ENCODE data around the gene METTL23. TPM values are rescaled to one million over a fixed set of nuclear protein-coding genes. Genes with fewer than 3 reads are reported as not detected.

The METTL23 gene
- total and polyA plus RNA-seq, 12 donors, result 18.0 to 41.8 (median 24.7) TPM

GRCh38 chr17:76716146-76716838 is 10.3 kb upstream of the METTL23 start:
- ATAC-seq (peak in 7 of 8 donors; percentile 37 to 89 (median 56)), DNase-seq (no peak)
- 31 to 36% methylated on average over 13 of the region's 13 CpGs for WGBS, 2 donors
- no peaks in the 10 kb centered on the region for H3K27me3 ChIP-seq
- H3K4me1 ChIP-seq, result peaks cover 19 to 69% (median 55%) of the 10 kb centered on the region in 9 donors
- H3K4me3 ChIP-seq, result peak overlapping the region in 1 of 10 donors; percentile 17
- H3K36me3 ChIP-seq, result peaks cover 0 to 87% (median 49%) of the 10 kb centered on the region in 9 donors
- intact Hi-C loops (cut with DNase I), result loop anchor here in 2 of 10 donors (5.0 to 10.0 kb wide), 2 partner anchors 34 to 161 kb away; no protein-coding TSS in a partner anchor
- TF ChIP-seq CTCF (IDR thresholded peaks at IDR 0.05), result no peak
- no peaks in the 10 kb centered on the region for H3K9me3 ChIP-seq
- H3K27ac ChIP-seq, result peak overlapping the region in 9 of 10 donors; percentile 35 to 87 (median 66)

DNA sequence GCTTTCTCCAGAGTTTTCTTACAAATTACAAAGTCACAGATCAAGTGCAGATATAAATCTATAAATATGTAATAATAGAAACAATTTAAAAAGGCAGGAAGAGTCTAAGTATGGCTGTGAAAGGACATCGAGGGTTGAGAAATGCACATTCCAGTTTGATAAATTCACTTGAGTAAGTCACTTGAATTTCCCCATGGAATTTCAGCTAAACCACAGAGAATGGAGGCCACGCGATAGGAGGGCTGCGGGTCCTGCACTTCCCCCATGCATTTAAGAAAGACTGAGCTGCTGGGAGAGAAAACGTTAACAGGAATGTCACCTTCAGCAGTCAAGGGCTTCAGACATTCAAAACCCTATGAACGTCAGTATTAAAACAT is 9.8 kb upstream of the METTL23 start:
- WGBS, 2 donors, result 48 to 49% methylated on average over 6 of the region's 6 CpGs
- peak overlapping the region in 9 of 10 donors; percentile 35 to 87 (median 66) for H3K27ac ChIP-seq
- peaks cover 0 to 92% (median 54%) of the 10 kb centered on the region in 9 donors for H3K36me3 ChIP-seq
- no peak for TF ChIP-seq CTCF (IDR thresholded peaks at IDR 0.05)
- H3K4me3 ChIP-seq, result peak overlapping the region in 1 of 10 donors; percentile 17
- no peaks in the 10 kb centered on the region for H3K9me3 ChIP-seq
- H3K27me3 ChIP-seq, result no peaks in the 10 kb centered on the region
- no peak for ATAC-seq
- intact Hi-C loops (cut with DNase I), result loop anchor here in 2 of 10 donors (5.0 to 10.0 kb wide), 2 partner anchors 35 to 162 kb away; no protein-coding TSS in a partner anchor
- H3K4me1 ChIP-seq, result peaks cover 17 to 69% (median 55%) of the 10 kb centered on the region in 9 donors
- no peak for DNase-seq

DNA sequence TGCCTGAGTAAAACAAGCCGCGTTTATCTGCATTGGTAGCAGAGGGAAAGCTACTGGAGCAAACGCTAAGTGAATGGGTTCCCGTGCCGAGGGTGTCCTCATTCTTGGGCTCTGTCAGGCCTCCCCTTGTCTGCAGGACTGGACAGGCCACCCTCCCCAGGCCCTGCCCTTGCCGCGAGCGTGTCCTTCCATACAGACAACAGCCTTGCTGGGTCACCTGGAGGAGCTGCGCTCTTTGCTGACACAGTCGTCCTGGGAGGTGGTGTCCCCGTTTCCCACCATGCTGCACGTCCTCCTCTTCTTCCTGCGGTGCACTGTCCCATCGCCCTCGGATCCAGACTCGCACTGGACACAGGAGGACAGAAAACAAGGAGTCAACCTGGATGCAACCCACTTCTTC is 8.1 kb upstream of the METTL23 start:
- H3K36me3 ChIP-seq, result peaks cover 0 to 97% (median 68%) of the 10 kb centered on the region in 9 donors
- DNase-seq (no peak), ATAC-seq (no peak)
- H3K27me3 ChIP-seq, result no peaks in the 10 kb centered on the region
- no peak overlapping the region for H3K4me3 ChIP-seq
- no peak for TF ChIP-seq CTCF (IDR thresholded peaks at IDR 0.05)
- no peak overlapping the region for H3K27ac ChIP-seq
- H3K9me3 ChIP-seq, result no peaks in the 10 kb centered on the region
- intact Hi-C loops (cut with DNase I), result loop anchor here in 2 of 10 donors (5.0 to 10.0 kb wide), 2 partner anchors 36 to 164 kb away; no protein-coding TSS in a partner anchor
- peaks cover 17 to 73% (median 61%) of the 10 kb centered on the region in 9 donors for H3K4me1 ChIP-seq
- WGBS, 2 donors, result 87 to 89% methylated on average over 16 of the region's 16 CpGs

DNA sequence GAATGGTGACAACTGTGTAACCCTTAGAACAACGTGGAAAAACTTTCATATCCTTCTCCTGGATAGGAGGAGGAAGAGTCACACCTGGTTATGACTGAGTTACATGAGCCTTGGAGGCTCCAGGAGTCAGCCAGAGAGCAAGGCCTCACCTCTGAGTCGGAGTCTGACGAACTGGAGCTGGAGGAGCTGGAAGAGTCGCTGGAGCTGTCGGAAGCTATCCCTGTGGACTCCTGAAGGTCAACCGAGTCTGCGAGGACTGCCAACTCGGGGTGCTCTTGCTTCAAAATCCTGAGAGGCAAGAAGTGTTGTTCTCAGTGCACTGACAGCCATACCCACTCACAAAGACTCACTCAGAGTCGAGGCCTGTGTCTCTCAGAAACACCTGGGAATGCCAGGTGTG is 6.4 kb upstream of the METTL23 start:
- no peak for DNase-seq
- Histone ChIP-seq H3K9me3 (no peaks in the 10 kb centered on the region), H3K36me3 (peaks cover 0 to 100% (median 76%) of the 10 kb centered on the region in 9 donors), H3K4me3 (no peak overlapping the region), H3K27ac (peak overlapping the region in 5 of 10 donors; percentile 29 to 58 (median 46)), H3K4me1 (peaks cover 25 to 74% (median 67%) of the 10 kb centered on the region in 9 donors), H3K27me3 (no peaks in the 10 kb centered on the region)
- ATAC-seq, result peak in 1 of 8 donors; percentile 14
- TF ChIP-seq CTCF (IDR thresholded peaks at IDR 0.05), result no peak
- intact Hi-C loops (cut with DNase I), result loop anchor here in 2 of 10 donors (10.0 kb wide), 2 partner anchors 45 to 175 kb away; partner anchors contain the start of gene PRCD (in 1 of the 2)
- WGBS, 2 donors, result 61 to 71% methylated on average over 9 of the region's 9 CpGs
